HAP-1 (cell line): ENCODE results near the gene ALOX5.
A peak's percentile ranks its signal among the peaks of the same experiment; 100 is the strongest.
"Not testable (repeated sequence)": the region's sequence is repeated elsewhere in the genome, so short reads cannot be mapped to it uniquely, and the experiment has no call there.

Source experiments
- DNase-seq, 2 experiments: peaks; one replicate each; pipeline ENCODE4 v3.0.0-alpha.2; 2016 to 2020; ENCODE audit warnings: low spot score in 2 of 2
- H3K27me3 ChIP-seq: fragments of 250-450 bp; sonication (Bioruptor Pico); 2 replicates; pipeline ENCODE4 v1.5.1; 2020; ENCODE audit warnings: low read depth, mild to moderate bottlenecking, moderate library complexity
- H3K36me3 ChIP-seq: fragments of 250-450 bp; sonication (Bioruptor Pico); replicated peaks from 2 replicates; pipeline ENCODE4 v1.5.1; 2020; ENCODE audit warnings: mild to moderate bottlenecking
- H3K4me1 ChIP-seq: fragments of 250-450 bp; sonication (Bioruptor Pico); 2 replicates; pipeline ENCODE4 v1.5.1; 2020; ENCODE audit warnings: mild to moderate bottlenecking
- H3K4me3 ChIP-seq: fragments of 250-450 bp; sonication (Bioruptor Pico); 2 replicates; pipeline ENCODE4 v1.5.1; 2020; ENCODE audit warnings: mild to moderate bottlenecking, moderate library complexity
- H3K9me3 ChIP-seq: fragments of 250-450 bp; sonication (Bioruptor Pico); 2 replicates; pipeline ENCODE4 v1.5.1; 2020; ENCODE audit warnings: mild to moderate bottlenecking, moderate library complexity
- in situ Hi-C: fragments of 300-500 bp; cut with MboI; formaldehyde crosslinking; loops from 3 replicates; pipeline ENCODE4 v1.14.3; 2020; ENCODE audit warnings: low sequenced_read_pairs, inconsistent platforms, mixed read lengths

The ALOX5 gene

DNA sequence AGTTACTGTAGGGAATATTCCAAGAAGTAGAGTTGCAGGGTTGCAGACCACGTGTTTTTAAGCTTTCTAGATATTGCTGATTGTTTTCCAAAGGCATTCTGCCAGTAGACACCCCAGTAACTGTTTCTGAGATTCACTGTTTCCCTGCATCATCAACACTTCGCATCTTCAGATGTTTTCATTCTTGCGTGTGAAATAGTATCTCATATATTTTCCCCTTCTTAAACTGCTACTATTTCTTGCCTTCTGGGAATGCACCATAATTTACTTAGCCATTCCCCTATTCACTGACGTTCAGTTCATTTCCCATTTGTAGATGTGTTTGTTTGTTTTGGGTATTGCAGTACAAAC is 30.7 kb downstream of the ALOX5 start:
- no peak for DNase-seq
- in situ Hi-C loops: no loop called here
- no peaks in the 10 kb centered on the region for H3K36me3 ChIP-seq

DNA sequence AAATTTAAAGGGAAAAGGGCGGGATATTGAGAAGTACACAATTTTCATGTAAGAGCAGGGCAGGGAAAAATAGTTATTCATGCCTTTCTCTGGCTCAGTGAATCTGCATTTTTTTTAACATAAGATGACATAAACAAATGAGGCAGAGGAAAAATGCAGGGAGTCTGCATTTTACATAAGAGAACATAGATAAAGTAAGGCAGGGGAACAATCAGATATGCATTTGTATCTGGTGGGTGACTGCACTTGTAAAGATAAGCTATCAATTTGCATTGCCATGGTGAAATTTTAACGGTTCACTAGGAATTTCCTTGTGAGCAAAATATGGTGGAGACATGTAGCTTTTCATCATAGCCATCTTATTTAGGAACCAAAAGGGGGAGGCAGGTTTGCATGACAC is 33.5 kb downstream of the ALOX5 start:
- H3K36me3 ChIP-seq: no peaks in the 10 kb centered on the region
- in situ Hi-C loops: no loop called here
- no peak overlapping the region for H3K4me3 ChIP-seq
- H3K27me3 ChIP-seq: no peaks in the 10 kb centered on the region
- H3K9me3 ChIP-seq: no peaks in the 10 kb centered on the region
- no peak for DNase-seq
- no peaks in the 10 kb centered on the region for H3K4me1 ChIP-seq

More for the DNA sequence above, 30.7 kb downstream of the ALOX5 start:
- H3K27me3 ChIP-seq: no peaks in the 10 kb centered on the region
- H3K9me3 ChIP-seq: no peaks in the 10 kb centered on the region
- no peak overlapping the region for H3K4me3 ChIP-seq
- H3K4me1 ChIP-seq: no peaks in the 10 kb centered on the region

DNA sequence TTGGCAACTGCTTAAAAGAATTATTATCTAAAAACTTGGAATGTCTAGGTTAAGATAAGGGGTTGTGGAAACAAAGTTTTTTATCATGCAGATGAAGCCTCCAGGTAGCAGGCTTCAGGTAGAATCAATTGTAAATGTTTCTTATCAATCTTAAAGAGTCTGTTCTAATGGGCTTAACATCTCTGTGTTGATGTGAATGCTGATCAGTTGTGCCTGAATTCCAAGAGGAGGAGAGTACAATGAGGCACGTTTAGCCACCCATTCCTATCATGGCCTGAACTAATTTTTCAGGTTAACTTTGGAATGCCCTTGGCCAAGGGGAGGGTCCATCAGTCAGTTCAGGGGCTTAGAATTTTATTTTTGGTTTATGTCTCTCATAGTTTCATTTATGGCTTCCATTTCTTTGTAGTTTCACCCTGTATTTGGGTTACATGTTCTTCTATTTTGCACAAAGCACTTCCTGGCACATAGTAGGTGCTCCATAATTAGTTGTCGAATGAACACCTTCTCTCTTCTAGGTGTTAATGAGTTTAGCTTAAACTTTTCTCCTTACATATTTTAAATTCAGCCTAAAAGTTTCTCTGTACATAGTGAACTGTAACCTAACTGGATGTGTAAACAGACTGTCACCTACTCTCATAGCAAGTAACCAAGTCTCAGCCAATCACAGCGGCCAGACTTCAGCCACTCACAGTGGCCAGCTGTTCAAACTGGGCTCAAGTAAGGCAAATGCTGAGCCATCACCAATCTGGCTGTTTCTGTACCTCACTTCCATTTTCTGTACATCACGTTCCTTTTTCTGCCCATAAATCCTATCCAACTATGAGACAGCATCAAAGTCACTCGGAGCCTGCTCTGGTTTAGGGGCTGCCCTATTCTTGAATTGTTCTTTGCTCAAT is 34.7 kb downstream of the ALOX5 start:
- no peaks in the 10 kb centered on the region for H3K9me3 ChIP-seq
- no peak for DNase-seq
- no peaks in the 10 kb centered on the region for H3K4me1 ChIP-seq
- no peak overlapping the region for H3K4me3 ChIP-seq
- in situ Hi-C loops: no loop called here
- no peaks in the 10 kb centered on the region for H3K27me3 ChIP-seq
- H3K36me3 ChIP-seq: no peaks in the 10 kb centered on the region

- H3K4me3 ChIP-seq, in situ Hi-C loops, H3K27me3 ChIP-seq, H3K9me3 ChIP-seq, H3K4me1 ChIP-seq, H3K36me3 ChIP-seq, DNase-seq: not testable (repeated sequence)
These were observed 35.3 kb downstream of the ALOX5 start for GRCh38 chr10:45409347-45409746.

GRCh38 chr10:45409782-45410181 is 35.8 kb downstream of the ALOX5 start:
- Histone ChIP-seq H3K36me3 (no peaks in the 10 kb centered on the region), H3K4me3 (no peak overlapping the region), H3K9me3 (no peaks in the 10 kb centered on the region), H3K4me1 (no peaks in the 10 kb centered on the region), H3K27me3 (no peaks in the 10 kb centered on the region)
- DNase-seq: no peak
- in situ Hi-C loops: no loop called here

DNA sequence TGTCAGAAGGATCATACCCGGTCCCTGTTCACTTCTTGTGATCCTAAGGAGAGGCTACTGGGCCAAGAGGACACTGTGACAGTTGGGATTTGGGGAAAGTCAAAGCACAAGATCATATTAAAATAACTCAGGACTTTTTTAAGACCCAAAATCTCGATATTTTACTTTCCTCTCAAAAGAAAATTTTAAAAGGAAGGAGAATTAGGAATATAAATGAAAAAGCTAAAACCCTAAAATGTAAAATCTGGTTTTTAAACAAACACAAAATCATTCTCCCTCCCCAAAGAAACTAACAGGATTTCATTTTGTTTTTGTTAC is 36.4 kb downstream of the ALOX5 start:
- in situ Hi-C loops: no loop called here
- Histone ChIP-seq H3K4me1 (no peaks in the 10 kb centered on the region), H3K4me3 (no peak overlapping the region), H3K9me3 (no peaks in the 10 kb centered on the region), H3K27me3 (no peaks in the 10 kb centered on the region), H3K36me3 (no peaks in the 10 kb centered on the region)
- DNase-seq: no peak

- no peak for DNase-seq
- no peak overlapping the region for H3K4me3 ChIP-seq
- in situ Hi-C loops: no loop called here
- no peaks in the 10 kb centered on the region for H3K27me3 ChIP-seq
- H3K36me3 ChIP-seq: no peaks in the 10 kb centered on the region
- no peaks in the 10 kb centered on the region for H3K4me1 ChIP-seq
- no peaks in the 10 kb centered on the region for H3K9me3 ChIP-seq
These were observed 37.0 kb downstream of the ALOX5 start for GRCh38 chr10:45410807-45411606.

DNA sequence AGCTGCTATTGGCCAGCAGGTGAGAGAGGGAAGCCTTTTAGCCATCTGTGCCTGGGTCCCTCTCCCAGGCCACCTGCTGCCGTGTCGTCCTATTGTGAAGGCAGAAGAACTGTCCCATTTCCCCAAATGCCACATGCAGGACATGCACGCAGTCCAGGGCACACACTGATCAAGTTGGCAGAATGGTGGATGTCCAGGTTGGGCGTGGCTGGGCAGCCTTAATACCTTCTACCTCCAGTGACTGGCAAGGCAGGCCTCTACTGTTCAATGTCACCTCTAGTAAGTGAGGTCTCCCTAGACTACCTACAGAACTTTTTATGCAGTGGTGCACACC is 37.6 kb downstream of the ALOX5 start:
- Histone ChIP-seq H3K4me1 (no peaks in the 10 kb centered on the region), H3K36me3 (no peaks in the 10 kb centered on the region), H3K27me3 (no peaks in the 10 kb centered on the region), H3K4me3 (no peak overlapping the region), H3K9me3 (no peaks in the 10 kb centered on the region)
- in situ Hi-C loops: no loop called here
- DNase-seq: no peak

DNA sequence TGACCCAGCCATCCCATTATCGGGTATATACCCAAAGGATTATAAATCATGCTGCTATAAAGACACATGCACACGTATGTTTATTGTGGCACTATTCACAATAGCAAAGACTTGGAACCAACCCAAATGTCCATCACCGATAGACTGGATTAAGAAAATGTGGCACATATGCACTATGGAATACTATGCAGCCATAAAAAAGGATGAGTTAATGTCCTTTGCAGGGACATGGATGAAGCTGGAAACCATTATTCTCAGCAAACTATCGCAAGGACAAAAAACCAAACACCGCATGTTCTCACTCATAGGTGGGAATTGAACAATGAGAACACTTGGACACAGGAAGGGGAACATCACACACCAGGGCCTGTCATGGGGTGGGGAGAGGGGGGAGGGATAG is 41.0 kb downstream of the ALOX5 start:
- DNase-seq, H3K9me3 ChIP-seq, H3K4me3 ChIP-seq, H3K36me3 ChIP-seq, H3K27me3 ChIP-seq, H3K4me1 ChIP-seq, in situ Hi-C loops: not testable (repeated sequence)

DNA sequence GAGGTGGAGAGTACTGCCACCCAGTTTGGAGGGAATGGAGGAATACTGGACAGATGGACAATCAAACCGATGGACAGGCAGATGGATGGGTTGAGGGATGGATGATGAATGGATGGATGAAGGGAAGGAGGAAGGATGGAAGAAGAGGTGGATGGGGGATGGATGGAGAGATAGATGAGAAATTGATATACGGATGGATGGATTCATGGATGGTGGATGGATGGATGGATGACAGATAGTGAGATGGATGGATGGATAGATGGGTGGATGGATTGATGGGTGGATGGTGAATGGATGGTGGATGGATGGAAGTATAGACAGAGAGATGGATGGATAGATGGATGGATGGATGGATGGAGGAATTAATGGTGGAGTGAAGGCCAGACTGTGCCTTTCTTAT is 42.6 kb downstream of the ALOX5 start:
- H3K9me3 ChIP-seq: no peaks in the 10 kb centered on the region
- in situ Hi-C loops: no loop called here
- no peaks in the 10 kb centered on the region for H3K27me3 ChIP-seq
- H3K4me3 ChIP-seq: no peak overlapping the region
- no peak for DNase-seq
- H3K36me3 ChIP-seq: no peaks in the 10 kb centered on the region
- H3K4me1 ChIP-seq: no peaks in the 10 kb centered on the region

- Histone ChIP-seq H3K27me3 (no peaks in the 10 kb centered on the region), H3K9me3 (no peaks in the 10 kb centered on the region), H3K4me3 (no peak overlapping the region), H3K4me1 (no peaks in the 10 kb centered on the region), H3K36me3 (no peaks in the 10 kb centered on the region)
- in situ Hi-C loops: no loop called here
- DNase-seq: no peak
These were observed 43.7 kb downstream of the ALOX5 start for GRCh38 chr10:45417746-45418145.

DNA sequence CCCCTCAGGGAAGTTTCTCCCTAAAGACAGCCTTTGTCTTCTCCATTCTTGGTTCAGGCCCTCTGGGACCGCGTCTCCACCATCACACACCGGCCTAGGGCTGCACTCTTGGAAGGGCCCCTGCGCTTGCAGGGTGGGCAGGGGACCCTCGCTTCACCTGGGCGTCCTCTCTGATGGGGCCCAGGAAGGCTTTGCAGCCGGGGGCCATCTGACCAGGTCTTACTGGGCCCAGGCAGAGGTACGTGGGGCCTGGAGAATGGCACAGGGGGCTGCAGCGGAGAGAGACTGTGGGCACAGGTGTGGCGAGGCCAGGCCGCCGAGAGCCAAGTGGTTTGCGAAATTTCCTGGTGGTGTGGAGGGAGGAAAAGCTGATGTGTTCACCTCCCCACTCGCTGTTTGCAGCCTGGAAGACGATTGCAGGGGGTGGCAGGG is 44.4 kb downstream of the ALOX5 start:
- Histone ChIP-seq H3K36me3 (no peaks in the 10 kb centered on the region), H3K27me3 (no peaks in the 10 kb centered on the region), H3K4me3 (no peak overlapping the region), H3K9me3 (no peaks in the 10 kb centered on the region), H3K4me1 (no peaks in the 10 kb centered on the region)
- in situ Hi-C loops: no loop called here
- DNase-seq: no peak

- H3K4me1 ChIP-seq: no peaks in the 10 kb centered on the region
- H3K9me3 ChIP-seq: no peaks in the 10 kb centered on the region
- no peaks in the 10 kb centered on the region for H3K36me3 ChIP-seq
- DNase-seq: peak in 1 of 2 experiments; percentile 24
- H3K27me3 ChIP-seq: no peaks in the 10 kb centered on the region
- H3K4me3 ChIP-seq: no peak overlapping the region
- in situ Hi-C loops: no loop called here
These were observed 45.0 kb downstream of the ALOX5 start for GRCh38 chr10:45418849-45419675.

- H3K36me3 ChIP-seq: no peaks in the 10 kb centered on the region
- in situ Hi-C loops: no loop called here
- no peaks in the 10 kb centered on the region for H3K9me3 ChIP-seq
- H3K27me3 ChIP-seq: no peaks in the 10 kb centered on the region
- no peak for DNase-seq
- no peaks in the 10 kb centered on the region for H3K4me1 ChIP-seq
- no peak overlapping the region for H3K4me3 ChIP-seq
These were observed 45.6 kb downstream of the ALOX5 start for GRCh38 chr10:45419676-45420025.
